ENCODE measurements around the gene KRTAP5-7.

KRTAP5-7 gene

DNA sequence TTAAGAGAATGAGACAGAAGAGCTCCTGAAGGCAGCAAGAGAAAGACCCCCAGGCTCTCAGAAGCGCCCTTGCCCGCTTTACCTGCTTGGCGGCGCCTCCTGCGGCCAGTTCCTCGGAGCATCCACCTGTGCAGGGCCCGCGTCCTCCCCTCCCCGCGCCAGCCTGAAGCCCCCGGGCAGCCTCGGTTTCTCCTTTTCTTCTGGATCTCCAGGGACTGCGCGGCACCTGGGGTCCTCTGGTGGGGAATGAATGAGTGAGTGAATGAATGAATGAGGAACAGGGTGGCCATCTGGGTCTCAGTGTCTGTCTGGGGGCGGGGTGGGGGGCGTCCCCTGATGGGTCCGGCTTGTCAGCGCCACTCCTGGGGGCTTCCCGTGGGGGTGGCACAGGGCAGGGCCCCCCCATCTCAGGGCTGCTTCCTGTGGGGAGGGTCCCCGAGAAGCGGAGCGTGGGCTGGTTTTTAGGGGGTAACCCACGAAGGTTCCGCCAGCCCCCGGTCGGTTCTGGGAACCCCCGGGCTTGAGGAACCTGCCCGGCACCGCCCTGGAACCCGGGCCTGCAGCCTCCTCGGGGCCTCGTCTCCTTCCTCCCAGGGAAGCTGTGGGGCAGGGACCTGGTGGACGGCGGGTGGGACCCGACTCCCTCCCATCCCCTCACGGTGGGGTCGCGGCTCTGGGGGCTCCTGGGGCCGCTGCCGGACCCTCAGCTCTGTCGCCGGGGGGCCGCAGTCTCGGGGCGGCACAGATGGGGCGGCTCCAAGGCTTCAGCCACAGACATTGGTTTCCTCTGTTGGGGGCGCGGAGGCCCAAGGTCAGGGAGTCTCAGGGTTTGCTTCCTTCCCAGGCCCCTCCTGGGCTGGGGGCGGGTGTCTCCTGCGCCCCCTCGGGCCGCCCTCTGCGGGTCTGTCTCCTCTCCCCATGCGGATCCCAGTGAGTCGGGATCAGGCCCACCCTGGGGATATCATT is 8.3 kb upstream of the KRTAP5-7 start:
- TF ChIP-seq, protein P1, sequence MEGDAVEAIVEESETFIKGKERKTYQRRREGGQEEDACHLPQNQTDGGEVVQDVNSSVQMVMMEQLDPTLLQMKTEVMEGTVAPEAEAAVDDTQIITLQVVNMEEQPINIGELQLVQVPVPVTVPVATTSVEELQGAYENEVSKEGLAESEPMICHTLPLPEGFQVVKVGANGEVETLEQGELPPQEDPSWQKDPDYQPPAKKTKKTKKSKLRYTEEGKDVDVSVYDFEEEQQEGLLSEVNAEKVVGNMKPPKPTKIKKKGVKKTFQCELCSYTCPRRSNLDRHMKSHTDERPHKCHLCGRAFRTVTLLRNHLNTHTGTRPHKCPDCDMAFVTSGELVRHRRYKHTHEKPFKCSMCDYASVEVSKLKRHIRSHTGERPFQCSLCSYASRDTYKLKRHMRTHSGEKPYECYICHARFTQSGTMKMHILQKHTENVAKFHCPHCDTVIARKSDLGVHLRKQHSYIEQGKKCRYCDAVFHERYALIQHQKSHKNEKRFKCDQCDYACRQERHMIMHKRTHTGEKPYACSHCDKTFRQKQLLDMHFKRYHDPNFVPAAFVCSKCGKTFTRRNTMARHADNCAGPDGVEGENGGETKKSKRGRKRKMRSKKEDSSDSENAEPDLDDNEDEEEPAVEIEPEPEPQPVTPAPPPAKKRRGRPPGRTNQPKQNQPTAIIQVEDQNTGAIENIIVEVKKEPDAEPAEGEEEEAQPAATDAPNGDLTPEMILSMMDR (conservative IDR thresholded peaks at IDR 0.05; ENCODE audit: low read depth), result no peak
- H3K27ac ChIP-seq, result no peak overlapping the region
- no peak for DNase-seq (ENCODE audit: low spot score)
- CTCF ChIA-PET, result interaction anchor here (0.7 kb wide), 1 partner anchor 431 kb away, joined by 4 read pairs; no protein-coding TSS in a partner anchor
- POLR2A ChIA-PET (ENCODE audit: low non-redundant PET), result no interaction called here

GRCh38 chr11:71519546-71519945 is 7.5 kb upstream of the KRTAP5-7 start:
- ChIA-PET POLR2A (ENCODE audit: low non-redundant PET) (no interaction called here), CTCF (no interaction called here)
- no peak for DNase-seq (ENCODE audit: low spot score)
- H3K27ac ChIP-seq, result no peak overlapping the region
- TF ChIP-seq, protein P1 (conservative IDR thresholded peaks at IDR 0.05; ENCODE audit: low read depth), result no peak

DNA sequence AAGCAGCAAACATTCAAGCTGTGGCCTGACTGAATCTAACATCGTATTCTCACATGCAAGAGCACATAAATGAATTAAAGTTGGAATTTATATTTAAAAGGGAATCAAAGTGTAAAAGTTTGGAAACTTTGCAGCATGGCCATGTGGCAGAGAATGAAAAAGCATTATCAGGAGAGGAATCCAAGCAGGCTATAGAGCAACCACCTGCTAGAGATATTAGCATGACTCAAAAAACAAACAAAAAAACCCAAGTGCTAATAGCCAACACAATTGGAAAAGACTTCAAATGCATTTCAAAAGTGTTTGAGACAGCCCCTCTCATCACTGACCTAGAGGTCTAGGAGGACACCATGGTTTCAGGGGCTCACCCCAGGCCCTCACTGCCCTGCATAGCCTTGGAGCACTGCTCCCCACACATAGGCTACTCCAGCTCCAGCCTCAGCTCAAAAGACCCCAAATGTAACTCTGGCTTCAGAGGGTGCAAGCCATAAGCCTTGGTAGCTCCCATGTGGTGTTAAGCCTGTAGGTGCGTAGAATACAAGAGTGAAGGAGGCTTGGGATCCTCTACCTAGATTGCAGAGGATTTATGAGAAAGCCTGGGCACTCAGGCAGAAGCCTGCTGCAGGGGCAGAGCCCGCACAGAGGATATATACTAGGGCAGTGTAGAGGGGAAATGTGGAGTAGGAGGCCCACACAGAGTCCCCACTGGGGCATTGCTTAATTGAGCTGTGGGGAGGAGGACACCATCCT is 1.7 kb upstream of the KRTAP5-7 start:
- DNase-seq (ENCODE audit: low spot score), result no peak

GRCh38 chr11:71525938-71526495 is 1.1 kb upstream of the KRTAP5-7 start:
- CTCF ChIA-PET, result interaction anchor here (1.0 kb wide), 1 partner anchor 17 kb away, joined by 3 read pairs; no protein-coding TSS in a partner anchor
- no peak overlapping the region for H3K27ac ChIP-seq
- TF ChIP-seq, protein P1 (conservative IDR thresholded peaks at IDR 0.05; ENCODE audit: low read depth), result no peak
- POLR2A ChIA-PET (ENCODE audit: low non-redundant PET), result no interaction called here
- no peak for DNase-seq (ENCODE audit: low spot score)

More for the DNA sequence above, 1.7 kb upstream of the KRTAP5-7 start:
- CTCF ChIA-PET, result interaction anchor here (1.0 kb wide), 1 partner anchor 18 kb away, joined by 3 read pairs; no protein-coding TSS in a partner anchor
- no peak overlapping the region for H3K27ac ChIP-seq
- POLR2A ChIA-PET (ENCODE audit: low non-redundant PET), result no interaction called here
- TF ChIP-seq, protein P1 (conservative IDR thresholded peaks at IDR 0.05; ENCODE audit: low read depth), result no peak

- ChIA-PET POLR2A (ENCODE audit: low non-redundant PET) (no interaction called here), CTCF (no interaction called here)
- no peak overlapping the region for H3K27ac ChIP-seq
- DNase-seq (ENCODE audit: low spot score), result no peak
- TF ChIP-seq, protein P1 (conservative IDR thresholded peaks at IDR 0.05; ENCODE audit: low read depth), result no peak
Measured at GRCh38 chr11:71527576-71528210, 626 bp downstream of the KRTAP5-7 start.

DNA sequence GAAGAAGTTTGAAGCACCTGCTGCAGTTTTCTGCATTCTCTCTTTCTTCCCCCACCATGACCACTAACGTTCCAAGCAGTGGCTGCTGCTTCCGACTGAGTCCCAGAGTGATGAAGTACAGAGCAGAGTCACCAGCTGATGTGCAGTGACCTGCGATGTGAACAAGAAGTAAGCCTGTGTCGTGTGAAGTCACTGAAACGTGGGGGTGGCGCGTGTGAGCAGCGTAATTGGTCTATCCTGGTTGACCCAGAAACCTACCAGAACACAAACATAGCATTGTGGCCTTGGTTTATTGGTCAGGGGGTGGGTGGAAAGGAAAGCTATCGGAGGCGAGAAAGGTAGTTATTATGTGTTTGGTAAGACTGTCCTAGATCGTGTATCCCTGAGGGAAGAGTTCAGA is 3.5 kb downstream of the KRTAP5-7 start:
- ChIA-PET CTCF (no interaction called here), POLR2A (ENCODE audit: low non-redundant PET) (no interaction called here)
- DNase-seq (ENCODE audit: low spot score), result no peak
- TF ChIP-seq, protein P1 (conservative IDR thresholded peaks at IDR 0.05; ENCODE audit: low read depth), result no peak
- H3K27ac ChIP-seq, result no peak overlapping the region

Data from RWPE1 (cell line).